Activated CD4-positive, alpha-beta T cell treated with anti-CD3 and anti-CD28 coated beads, Interleukin-2, amount 10 ng/mL, durations not matched to agents 24 days and 14 days (primary cell): Measurements from ENCODE around the gene C3orf20. TPM values are rescaled to one million over a fixed set of nuclear protein-coding genes. Genes with fewer than 3 reads are reported as not detected.
"Not testable (repeated sequence)": the region's sequence is repeated elsewhere in the genome, so short reads cannot be mapped to it uniquely, and the experiment has no call there.

Experiments
- DNase-seq: peaks from one replicate; pipeline ENCODE4 v3.0.0; 2022
- H3K27ac Mint-ChIP-seq: one replicate; pipeline ENCODE4 v1.8.0; 2022; ENCODE audit warnings: mild to moderate bottlenecking, mixed read lengths
- H3K27me3 Mint-ChIP-seq: one replicate; pipeline ENCODE4 v1.8.0; 2022; ENCODE audit warnings: mixed read lengths
- H3K36me3 Mint-ChIP-seq: one replicate; pipeline ENCODE4 v1.8.0; 2022; ENCODE audit warnings: low read depth, mild to moderate bottlenecking, mixed read lengths
- H3K4me1 Mint-ChIP-seq: one replicate; pipeline ENCODE4 v1.8.0; 2021; ENCODE audit warnings: mixed read lengths
- H3K4me3 Mint-ChIP-seq: one replicate; pipeline ENCODE4 v1.8.0; 2022; ENCODE audit warnings: mild to moderate bottlenecking, moderate library complexity, mixed read lengths
- H3K9me3 Mint-ChIP-seq: one replicate; pipeline ENCODE4 v1.8.0; 2021; ENCODE audit warnings: mixed read lengths
- intact Hi-C: fragments of 100-400 bp; cut with micrococcal nuclease; formaldehyde crosslinking; loops from one replicate; pipeline ENCODE4 v1.15.1; 2023
- total RNA-seq: library from RNA; stranded (reverse); gene quantifications from 2 replicates; pipeline ENCODE4 v1.2.3, GENCODE V29; 2022

Gene C3orf20
- total RNA-seq, 1 donor from 2014 or later: 0.28 TPM

GRCh38 chr3:14801668-14802380 is 126.9 kb downstream of the C3orf20 start:
- Mint-ChIP-seq H3K27me3 (peaks cover 19% of the 10 kb centered on the region), H3K36me3 (no peaks in the 10 kb centered on the region), H3K27ac (no peak overlapping the region), H3K9me3 (no peaks in the 10 kb centered on the region), H3K4me3 (no peak overlapping the region), H3K4me1 (peaks cover 12% of the 10 kb centered on the region)
- DNase-seq: no peak
- intact Hi-C loops: no loop called here

DNA sequence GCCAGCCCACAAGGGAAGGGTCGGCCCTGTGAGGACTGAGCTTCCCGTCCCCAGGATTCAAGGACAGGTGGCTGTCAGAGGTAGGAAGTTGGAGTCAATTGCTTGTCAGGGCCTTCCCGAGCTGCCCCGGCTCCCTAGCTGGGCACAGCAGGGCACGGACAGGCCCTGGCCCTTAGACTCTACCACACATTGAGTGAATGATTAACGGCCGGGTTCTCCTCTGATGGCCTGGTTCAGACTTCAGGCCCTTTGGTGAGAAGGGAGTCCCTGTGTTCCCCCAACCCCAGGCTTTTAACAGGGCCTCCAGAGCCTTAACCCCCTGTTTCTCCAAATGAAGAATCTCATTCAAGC is 127.4 kb downstream of the C3orf20 start:
- H3K36me3 Mint-ChIP-seq: no peaks in the 10 kb centered on the region
- peaks cover 14% of the 10 kb centered on the region for H3K4me1 Mint-ChIP-seq

DNA sequence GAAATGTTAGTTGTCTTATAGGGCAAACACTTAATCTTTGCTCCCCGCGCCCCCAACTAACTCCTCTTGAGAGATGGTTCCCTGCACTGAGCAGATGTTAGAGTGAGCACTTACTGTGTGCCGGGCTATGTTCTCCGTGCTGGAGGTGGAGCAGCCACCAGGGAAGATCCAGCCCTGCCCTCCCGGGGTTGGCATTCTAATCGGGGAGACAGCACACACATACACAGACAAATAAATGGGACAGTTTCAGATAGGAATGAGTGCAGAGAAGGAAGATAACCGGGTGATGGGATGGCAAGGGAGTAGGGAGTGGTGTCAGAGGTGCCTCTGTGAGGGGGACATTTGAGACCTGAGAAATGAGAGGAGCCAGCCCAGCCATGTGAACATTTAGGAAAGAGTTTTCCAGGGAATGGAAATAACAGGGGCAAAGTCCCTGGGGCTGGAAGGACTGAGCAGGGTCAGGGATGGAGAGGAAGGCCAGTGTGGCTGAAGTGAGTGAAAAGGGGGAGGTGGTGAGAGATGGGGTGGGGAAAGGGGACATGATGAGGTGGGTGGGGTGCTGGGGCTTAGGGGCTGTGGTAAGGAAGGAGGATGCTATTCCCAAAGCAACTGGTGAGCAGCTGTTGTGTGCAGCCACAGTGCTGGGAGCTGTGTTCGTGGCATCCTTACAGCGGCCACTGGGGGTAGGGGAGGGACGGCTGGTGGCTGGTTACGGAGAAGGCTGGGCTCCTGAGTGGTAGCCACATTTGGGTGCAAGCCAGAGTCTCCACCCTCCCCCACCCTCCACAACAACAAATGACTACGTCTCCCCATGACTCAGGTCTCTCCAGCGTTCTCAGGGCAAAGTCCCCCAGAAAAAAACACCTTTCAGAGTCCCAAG is 128.4 kb downstream of the C3orf20 start:
- DNase-seq: no peak
- intact Hi-C loops: no loop called here
- no peaks in the 10 kb centered on the region for H3K36me3 Mint-ChIP-seq
- no peaks in the 10 kb centered on the region for H3K9me3 Mint-ChIP-seq
- H3K4me1 Mint-ChIP-seq: peaks cover 14% of the 10 kb centered on the region
- peaks cover 28% of the 10 kb centered on the region for H3K27me3 Mint-ChIP-seq
- no peak overlapping the region for H3K4me3 Mint-ChIP-seq
- no peak overlapping the region for H3K27ac Mint-ChIP-seq

More for the DNA sequence above, 127.4 kb downstream of the C3orf20 start:
- intact Hi-C loops: no loop called here
- H3K27ac Mint-ChIP-seq: no peak overlapping the region
- H3K4me3 Mint-ChIP-seq: no peak overlapping the region
- DNase-seq: no peak
- no peaks in the 10 kb centered on the region for H3K9me3 Mint-ChIP-seq
- peaks cover 19% of the 10 kb centered on the region for H3K27me3 Mint-ChIP-seq

DNA sequence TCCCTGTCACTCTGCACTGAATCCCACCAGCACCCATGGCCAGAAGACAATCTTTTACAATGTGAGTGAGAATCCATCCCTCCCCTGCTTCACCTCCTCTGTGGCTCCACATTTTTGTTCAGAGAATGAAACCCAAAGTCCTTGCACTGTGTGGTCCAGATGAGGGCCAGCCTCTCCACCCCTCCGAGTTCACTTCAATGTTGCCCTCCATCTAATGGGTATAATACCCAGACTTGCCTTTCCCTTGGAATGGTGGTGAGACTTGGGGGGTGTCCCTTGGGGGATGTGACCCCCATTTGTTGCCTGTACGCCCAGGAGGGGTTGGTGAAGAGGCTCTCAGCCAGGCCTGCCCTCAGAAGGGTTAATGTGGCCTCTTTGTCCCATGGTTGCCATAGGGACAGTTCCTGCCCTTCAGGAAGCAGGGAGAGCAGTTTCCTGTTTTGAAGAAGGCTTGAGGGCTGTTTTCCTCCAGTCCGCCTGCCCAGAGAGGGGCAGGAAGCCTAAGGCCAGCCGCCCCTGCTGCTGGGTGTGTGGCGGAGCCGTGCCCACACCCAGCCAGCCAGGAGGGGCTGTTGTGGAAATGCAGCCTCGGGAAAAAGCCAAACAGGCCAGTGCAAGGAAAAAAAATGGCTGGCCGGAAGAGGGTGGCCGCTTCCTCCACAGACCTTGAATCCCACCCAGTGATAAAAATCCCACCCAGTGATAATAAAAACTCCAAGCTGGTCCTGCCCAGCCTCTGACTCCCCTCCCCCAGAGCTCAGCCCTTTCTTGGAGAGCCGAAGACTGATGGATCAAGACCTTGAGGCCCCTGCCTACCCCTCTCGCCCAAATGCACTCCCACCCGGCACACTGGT is 129.3 kb downstream of the C3orf20 start:
- Mint-ChIP-seq H3K27me3 (peaks cover 36% of the 10 kb centered on the region), H3K4me3 (no peak overlapping the region), H3K36me3 (no peaks in the 10 kb centered on the region), H3K27ac (no peak overlapping the region), H3K4me1 (peaks cover 14% of the 10 kb centered on the region), H3K9me3 (no peaks in the 10 kb centered on the region)
- no peak for DNase-seq
- intact Hi-C loops: no loop called here

DNA sequence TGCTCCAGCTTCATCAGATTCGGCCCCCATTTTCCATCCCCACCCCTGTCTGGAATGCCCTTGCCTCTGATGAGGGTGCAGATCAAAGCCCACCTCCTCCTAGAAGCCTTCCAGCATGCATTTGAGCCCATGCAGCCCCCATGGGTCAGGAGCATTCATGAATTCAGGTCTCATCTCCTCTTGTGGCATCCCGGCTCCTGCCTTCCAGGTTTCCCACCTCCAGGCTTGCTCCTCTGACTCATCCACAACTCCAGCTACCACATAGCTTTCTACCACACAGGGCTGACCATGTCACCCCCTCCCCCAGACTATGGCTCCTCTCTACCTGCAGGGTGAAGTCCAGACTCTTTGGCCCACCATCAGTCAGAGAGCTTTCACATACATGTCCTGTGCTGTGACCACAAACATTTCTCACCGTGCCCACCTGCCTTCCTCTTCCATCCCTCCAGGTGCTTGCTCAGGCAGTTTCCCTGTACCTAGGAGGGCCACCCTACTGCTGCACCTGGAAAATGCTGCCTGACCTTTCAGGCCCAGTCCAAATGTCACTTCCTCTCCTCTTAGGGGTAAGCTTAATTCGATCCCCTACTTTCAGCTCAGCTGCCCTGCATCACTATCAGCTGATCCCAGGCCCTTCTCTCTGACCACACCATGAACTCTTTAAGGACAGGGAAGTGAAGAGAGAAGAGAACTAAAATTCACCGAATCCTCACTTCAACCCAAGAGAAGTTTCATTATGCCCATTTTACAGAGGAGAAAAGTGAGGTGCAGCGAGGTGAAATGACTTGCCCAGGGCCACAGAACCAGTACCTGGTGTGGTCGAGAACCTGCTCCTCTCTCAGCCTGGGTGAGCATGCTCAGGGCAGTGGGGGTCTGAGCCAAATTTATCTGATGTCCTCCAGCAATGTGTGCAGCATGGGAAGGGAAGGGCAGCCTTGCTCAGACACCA is 130.2 kb downstream of the C3orf20 start:
- no peak for DNase-seq
- H3K36me3 Mint-ChIP-seq: no peaks in the 10 kb centered on the region
- peaks cover 14% of the 10 kb centered on the region for H3K4me1 Mint-ChIP-seq
- H3K9me3 Mint-ChIP-seq: no peaks in the 10 kb centered on the region
- no peak overlapping the region for H3K27ac Mint-ChIP-seq
- intact Hi-C loops: no loop called here
- peaks cover 42% of the 10 kb centered on the region for H3K27me3 Mint-ChIP-seq
- H3K4me3 Mint-ChIP-seq: peak overlapping the region; percentile 3

GRCh38 chr3:14805961-14806537 is 131.1 kb downstream of the C3orf20 start:
- no peaks in the 10 kb centered on the region for H3K36me3 Mint-ChIP-seq
- peaks cover 15% of the 10 kb centered on the region for H3K4me1 Mint-ChIP-seq
- DNase-seq: no peak
- H3K27me3 Mint-ChIP-seq: peaks cover 45% of the 10 kb centered on the region
- intact Hi-C loops: no loop called here
- no peak overlapping the region for H3K27ac Mint-ChIP-seq
- H3K4me3 Mint-ChIP-seq: no peak overlapping the region
- no peaks in the 10 kb centered on the region for H3K9me3 Mint-ChIP-seq

GRCh38 chr3:14806641-14807263 is 131.8 kb downstream of the C3orf20 start:
- Mint-ChIP-seq H3K36me3 (no peaks in the 10 kb centered on the region), H3K4me3 (no peak overlapping the region), H3K27me3 (peaks cover 52% of the 10 kb centered on the region), H3K4me1 (peaks cover 17% of the 10 kb centered on the region), H3K27ac (no peak overlapping the region), H3K9me3 (no peaks in the 10 kb centered on the region)
- intact Hi-C loops: no loop called here
- DNase-seq: peak; percentile 64

- no peak overlapping the region for H3K27ac Mint-ChIP-seq
- H3K36me3 Mint-ChIP-seq: no peaks in the 10 kb centered on the region
- intact Hi-C loops: no loop called here
- H3K27me3 Mint-ChIP-seq: peaks cover 62% of the 10 kb centered on the region
- H3K4me1 Mint-ChIP-seq: peaks cover 17% of the 10 kb centered on the region
- no peak for DNase-seq
- no peak overlapping the region for H3K4me3 Mint-ChIP-seq
- H3K9me3 Mint-ChIP-seq: no peaks in the 10 kb centered on the region
Measured at GRCh38 chr3:14808025-14808424, 133.1 kb downstream of the C3orf20 start.

DNA sequence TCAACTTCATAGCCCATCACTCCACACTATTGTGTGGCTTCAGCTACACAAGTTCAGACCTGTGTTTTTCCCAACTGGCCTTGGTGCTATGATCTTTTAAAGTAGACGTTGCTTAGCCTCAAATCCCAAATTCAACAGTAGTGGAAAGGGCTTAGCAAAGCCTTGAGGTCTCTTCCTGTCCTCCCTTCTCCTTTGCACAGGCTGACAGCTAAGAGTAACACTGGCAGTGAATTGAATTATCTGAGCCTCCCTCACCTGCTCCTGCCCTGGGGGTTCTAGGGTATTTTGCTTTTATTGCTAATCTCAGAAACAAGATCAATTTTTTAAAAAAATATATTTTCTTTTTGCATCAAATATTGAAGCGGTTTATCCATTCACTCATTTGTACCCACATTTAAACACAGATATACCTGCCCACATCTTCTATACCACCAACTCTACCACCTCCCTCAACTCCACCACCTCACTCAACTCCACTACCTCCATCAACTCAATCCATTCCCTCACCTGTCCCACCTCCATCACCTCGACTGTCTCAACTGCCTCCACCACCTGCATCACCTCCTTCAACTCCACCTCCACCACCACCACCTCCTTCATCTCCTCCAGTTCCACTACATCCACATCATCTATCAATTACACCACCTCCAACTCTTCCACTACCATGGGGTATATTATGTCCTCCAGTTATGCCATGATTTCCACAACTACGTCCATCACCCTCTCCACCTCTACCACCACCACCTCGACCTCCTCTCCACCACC is 133.7 kb downstream of the C3orf20 start:
- Mint-ChIP-seq H3K36me3 (no peaks in the 10 kb centered on the region), H3K4me3 (no peak overlapping the region), H3K27ac (no peak overlapping the region), H3K9me3 (no peaks in the 10 kb centered on the region), H3K4me1 (peaks cover 17% of the 10 kb centered on the region), H3K27me3 (peaks cover 67% of the 10 kb centered on the region)
- DNase-seq: no peak
- intact Hi-C loops: no loop called here

- not testable (repeated sequence) for H3K36me3 Mint-ChIP-seq, H3K4me3 Mint-ChIP-seq, H3K9me3 Mint-ChIP-seq, DNase-seq, H3K27ac Mint-ChIP-seq
- peaks cover 14% of the 10 kb centered on the region for H3K4me1 Mint-ChIP-seq
- intact Hi-C loops: loop anchor here (5.0 kb wide), 1 partner anchor 292 kb away; no protein-coding TSS in a partner anchor
- peaks cover 71% of the 10 kb centered on the region for H3K27me3 Mint-ChIP-seq
Measured at GRCh38 chr3:14809611-14810010, 134.7 kb downstream of the C3orf20 start.

DNA sequence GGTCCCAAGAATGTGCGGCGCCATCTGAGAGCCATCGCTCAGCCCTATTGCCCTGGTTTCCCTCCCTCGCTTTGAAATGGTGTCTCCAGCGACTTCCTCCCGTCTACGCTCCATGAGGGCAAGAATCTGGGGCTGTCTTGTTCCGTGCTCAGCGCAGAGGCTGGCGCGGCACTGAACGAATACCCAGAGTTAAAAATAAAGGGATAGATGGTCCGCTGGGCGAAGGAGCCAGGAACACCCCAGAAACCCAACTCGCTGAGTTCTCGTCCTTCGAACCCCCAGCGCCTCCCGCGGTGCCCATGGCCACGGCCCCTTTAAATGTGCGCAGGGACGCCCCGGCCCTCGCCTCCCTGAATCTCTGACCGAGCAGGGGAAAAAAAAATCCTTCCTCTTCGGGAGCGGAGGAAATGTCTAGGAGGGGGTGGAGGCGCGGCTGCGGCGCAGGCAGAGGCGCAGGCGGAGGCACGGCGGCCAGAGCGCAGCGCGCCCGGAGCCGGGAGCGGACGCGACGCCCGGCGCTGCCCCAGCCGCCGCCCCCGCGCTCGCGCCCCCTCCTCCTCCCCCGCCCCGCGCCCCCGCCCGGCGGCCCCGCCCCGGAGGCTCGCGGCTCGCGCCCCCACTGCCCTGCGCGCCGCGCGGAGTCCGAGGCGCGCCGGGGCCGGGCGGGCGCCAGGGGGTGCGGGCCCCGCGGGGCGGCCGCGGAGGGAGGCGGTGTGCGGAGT is 135.3 kb downstream of the C3orf20 start:
- no peak overlapping the region for H3K4me3 Mint-ChIP-seq
- H3K9me3 Mint-ChIP-seq: no peaks in the 10 kb centered on the region
- H3K4me1 Mint-ChIP-seq: peaks cover 10% of the 10 kb centered on the region
- no peak overlapping the region for H3K27ac Mint-ChIP-seq
- H3K36me3 Mint-ChIP-seq: no peaks in the 10 kb centered on the region
- peaks cover 73% of the 10 kb centered on the region for H3K27me3 Mint-ChIP-seq
- intact Hi-C loops: loop anchor here (5.0 kb wide), 1 partner anchor 293 kb away; no protein-coding TSS in a partner anchor
- no peak for DNase-seq
